ENCODE measurements around the gene SPATC1L.
"Not testable (repeated sequence)": the region's sequence is repeated elsewhere in the genome, so short reads cannot be mapped to it uniquely, and the experiment has no call there.

Gene SPATC1L

DNA sequence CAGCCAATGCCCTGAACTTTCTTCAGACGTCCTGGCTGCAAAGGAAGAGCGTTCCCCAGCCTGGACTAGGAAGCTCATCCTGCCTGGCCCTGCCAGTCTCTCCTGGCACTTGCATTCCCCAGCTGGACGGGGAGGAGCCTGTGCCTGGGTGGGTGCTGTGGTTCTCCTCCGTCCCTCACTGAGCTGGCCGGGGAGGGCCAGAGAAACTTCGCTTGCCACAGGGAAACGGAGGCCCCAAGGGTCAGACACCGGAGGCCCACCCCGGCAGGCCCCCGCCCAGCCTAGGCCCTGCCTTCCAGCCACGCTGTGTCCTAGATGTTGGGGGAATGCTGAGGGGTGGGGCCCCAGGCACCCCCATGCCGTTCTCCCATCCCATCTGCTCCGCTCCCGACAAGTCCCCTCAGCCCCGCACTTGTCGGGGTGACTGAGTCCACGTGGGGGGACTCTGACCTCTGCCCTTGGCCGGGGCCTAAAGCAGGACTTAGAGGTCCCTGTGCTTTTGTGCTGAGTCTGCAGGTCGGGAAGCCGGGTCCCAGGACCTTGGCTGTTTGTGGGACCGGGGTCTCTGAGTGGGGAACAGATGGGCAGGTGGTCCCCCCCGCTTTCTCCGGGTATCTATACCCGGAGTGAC, 33.7 kb downstream of the SPATC1L start:
- Histone ChIP-seq H3K27me3 (ENCODE audit: control insufficient read depth, insufficient read depth, low read length) (no peaks in the 10 kb centered on the region), H3K4me2 (ENCODE audit: low read length) (no peak overlapping the region), H3K9me3 (ENCODE audit: control insufficient read depth, low read length) (no peaks in the 10 kb centered on the region), H3K9ac (no peak overlapping the region), H3K4me3 (ENCODE audit: low read depth, low read length) (no peak overlapping the region), H3K4me1 (no peaks in the 10 kb centered on the region), H3K79me2 (no peaks in the 10 kb centered on the region), H3K27ac (no peak overlapping the region), H2AFZ (no peak overlapping the region), H3K36me3 (ENCODE audit: control insufficient read depth, insufficient read depth, low read length) (no peaks in the 10 kb centered on the region)
- TF ChIP-seq, protein P1, sequence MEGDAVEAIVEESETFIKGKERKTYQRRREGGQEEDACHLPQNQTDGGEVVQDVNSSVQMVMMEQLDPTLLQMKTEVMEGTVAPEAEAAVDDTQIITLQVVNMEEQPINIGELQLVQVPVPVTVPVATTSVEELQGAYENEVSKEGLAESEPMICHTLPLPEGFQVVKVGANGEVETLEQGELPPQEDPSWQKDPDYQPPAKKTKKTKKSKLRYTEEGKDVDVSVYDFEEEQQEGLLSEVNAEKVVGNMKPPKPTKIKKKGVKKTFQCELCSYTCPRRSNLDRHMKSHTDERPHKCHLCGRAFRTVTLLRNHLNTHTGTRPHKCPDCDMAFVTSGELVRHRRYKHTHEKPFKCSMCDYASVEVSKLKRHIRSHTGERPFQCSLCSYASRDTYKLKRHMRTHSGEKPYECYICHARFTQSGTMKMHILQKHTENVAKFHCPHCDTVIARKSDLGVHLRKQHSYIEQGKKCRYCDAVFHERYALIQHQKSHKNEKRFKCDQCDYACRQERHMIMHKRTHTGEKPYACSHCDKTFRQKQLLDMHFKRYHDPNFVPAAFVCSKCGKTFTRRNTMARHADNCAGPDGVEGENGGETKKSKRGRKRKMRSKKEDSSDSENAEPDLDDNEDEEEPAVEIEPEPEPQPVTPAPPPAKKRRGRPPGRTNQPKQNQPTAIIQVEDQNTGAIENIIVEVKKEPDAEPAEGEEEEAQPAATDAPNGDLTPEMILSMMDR (IDR thresholded peaks at IDR 0.05): no peak

DNA sequence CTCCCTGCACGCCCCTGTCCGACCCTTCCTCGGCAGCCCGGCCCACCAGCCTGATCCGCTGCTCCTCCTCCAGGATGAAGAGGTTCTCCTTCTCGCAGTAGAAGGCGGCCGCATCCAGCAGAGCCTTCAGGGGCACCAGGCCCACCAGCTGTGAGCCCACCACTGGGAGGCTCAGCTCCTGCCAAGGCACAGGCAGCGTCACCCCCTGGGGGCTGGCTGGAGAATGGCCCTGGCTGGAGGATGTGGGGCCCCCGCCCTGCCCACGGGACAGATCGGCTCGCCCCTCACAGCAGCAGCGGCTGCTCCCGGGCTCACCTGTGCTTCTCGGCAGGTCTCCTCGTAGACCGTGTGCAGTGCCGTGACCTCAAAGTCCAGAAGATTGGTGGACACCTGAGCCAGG, 34.2 kb downstream of the SPATC1L start:
- Histone ChIP-seq H3K79me2 (no peaks in the 10 kb centered on the region), H3K9ac (no peak overlapping the region), H3K9me3 (ENCODE audit: control insufficient read depth, low read length) (no peaks in the 10 kb centered on the region), H3K36me3 (ENCODE audit: control insufficient read depth, insufficient read depth, low read length) (no peaks in the 10 kb centered on the region), H3K4me3 (ENCODE audit: low read depth, low read length) (no peak overlapping the region), H3K4me2 (ENCODE audit: low read length) (no peak overlapping the region), H3K27ac (no peak overlapping the region), H3K4me1 (no peaks in the 10 kb centered on the region), H2AFZ (no peak overlapping the region), H3K27me3 (ENCODE audit: control insufficient read depth, insufficient read depth, low read length) (no peaks in the 10 kb centered on the region)
- TF ChIP-seq, protein P1 (IDR thresholded peaks at IDR 0.05): no peak

DNA sequence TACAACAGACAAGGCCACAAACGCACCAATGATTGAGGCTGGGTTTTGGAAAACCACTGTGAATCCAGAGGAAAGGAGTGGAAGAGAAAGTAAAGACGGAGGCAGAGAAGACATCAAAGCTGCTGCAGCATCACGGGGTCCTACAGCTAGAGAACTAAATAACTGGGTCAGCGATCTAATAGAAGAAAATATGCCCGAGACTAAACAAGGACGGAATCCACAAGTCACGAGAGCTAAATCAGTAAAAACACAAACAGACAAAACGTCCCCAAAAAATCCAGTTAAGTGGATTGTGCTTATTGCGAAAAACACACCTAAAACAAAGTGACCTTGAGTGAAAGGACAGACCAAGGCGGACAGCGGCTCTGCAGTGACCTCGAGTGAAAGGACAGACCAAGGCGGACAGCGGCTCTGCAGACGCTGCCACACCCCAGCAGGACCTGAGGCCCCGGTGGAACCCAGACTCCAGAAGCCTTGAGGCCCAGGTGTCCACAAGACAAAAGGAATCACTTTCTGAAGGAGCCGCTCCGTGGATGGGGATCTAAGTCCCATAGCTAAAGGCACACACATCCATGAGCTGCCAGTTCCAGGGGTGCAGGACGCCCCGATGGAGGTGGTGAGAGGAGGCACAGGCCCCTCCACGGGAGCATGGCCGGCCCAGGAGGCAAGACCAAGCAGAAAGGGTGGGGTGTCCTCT, 34.9 kb downstream of the SPATC1L start:
- H3K27ac ChIP-seq: no peak overlapping the region
- no peaks in the 10 kb centered on the region for H3K4me1 ChIP-seq
- no peak overlapping the region for H3K4me3 ChIP-seq (ENCODE audit: low read depth, low read length)
- H3K27me3 ChIP-seq (ENCODE audit: control insufficient read depth, insufficient read depth, low read length): no peaks in the 10 kb centered on the region
- H3K36me3 ChIP-seq (ENCODE audit: control insufficient read depth, insufficient read depth, low read length): no peaks in the 10 kb centered on the region
- H3K9me3 ChIP-seq (ENCODE audit: control insufficient read depth, low read length): no peaks in the 10 kb centered on the region
- TF ChIP-seq, protein P1 (IDR thresholded peaks at IDR 0.05): no peak
- H2AFZ ChIP-seq: no peak overlapping the region
- H3K4me2 ChIP-seq (ENCODE audit: low read length): no peak overlapping the region
- H3K79me2 ChIP-seq: no peaks in the 10 kb centered on the region
- no peak overlapping the region for H3K9ac ChIP-seq

DNA sequence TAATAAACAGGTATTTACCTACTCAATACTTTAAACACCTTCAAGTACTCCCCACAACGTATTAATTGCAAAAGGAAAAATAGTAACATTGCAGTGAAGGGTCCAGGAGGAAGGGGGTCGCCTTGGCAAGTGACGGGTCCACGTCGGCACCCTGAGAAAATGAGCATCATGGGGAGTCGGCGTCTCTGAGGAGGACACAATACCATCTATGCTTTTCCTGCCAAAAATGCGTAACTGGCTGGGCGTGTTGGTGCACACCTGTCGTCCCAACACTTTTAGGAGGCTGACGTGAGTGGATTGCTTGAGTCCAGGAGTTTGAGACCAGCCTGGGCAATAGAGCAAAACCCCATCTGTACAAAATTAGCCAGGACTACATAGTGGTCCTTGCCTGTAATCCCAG, 36.2 kb downstream of the SPATC1L start:
- Histone ChIP-seq H2AFZ (no peak overlapping the region), H3K79me2 (no peaks in the 10 kb centered on the region), H3K4me1 (no peaks in the 10 kb centered on the region), H3K36me3 (ENCODE audit: control insufficient read depth, insufficient read depth, low read length) (no peaks in the 10 kb centered on the region), H3K9ac (no peak overlapping the region), H3K4me3 (ENCODE audit: low read depth, low read length) (no peak overlapping the region), H3K4me2 (ENCODE audit: low read length) (no peak overlapping the region), H3K27me3 (ENCODE audit: control insufficient read depth, insufficient read depth, low read length) (no peaks in the 10 kb centered on the region), H3K27ac (no peak overlapping the region), H3K9me3 (ENCODE audit: control insufficient read depth, low read length) (no peaks in the 10 kb centered on the region)
- TF ChIP-seq, protein P1 (IDR thresholded peaks at IDR 0.05): no peak

DNA sequence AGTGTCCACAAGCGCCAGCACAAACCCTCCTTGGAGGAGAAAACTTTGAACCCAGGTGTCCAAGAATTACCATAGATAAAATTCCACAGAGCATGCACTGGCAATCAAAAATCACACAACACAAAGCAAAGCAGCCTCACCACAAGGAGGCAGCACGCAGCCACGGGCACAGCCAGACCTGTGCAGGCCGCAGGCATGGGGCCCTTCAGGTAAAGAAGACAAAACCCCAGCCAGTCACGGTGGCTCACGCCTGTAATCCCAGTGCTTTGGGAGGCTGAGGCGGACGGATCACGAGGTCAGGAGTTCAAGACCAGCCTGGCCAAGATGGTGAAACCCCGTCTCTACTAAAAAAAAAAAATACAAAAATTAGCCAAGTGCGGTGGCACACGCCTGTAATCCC, 36.8 kb downstream of the SPATC1L start:
- H3K4me1 ChIP-seq; H3K79me2 ChIP-seq; H3K9ac ChIP-seq; H3K27ac ChIP-seq; H3K9me3 ChIP-seq (ENCODE audit: control insufficient read depth, low read length); H3K4me3 ChIP-seq (ENCODE audit: low read depth, low read length); H3K4me2 ChIP-seq (ENCODE audit: low read length); H3K36me3 ChIP-seq (ENCODE audit: control insufficient read depth, insufficient read depth, low read length); H3K27me3 ChIP-seq (ENCODE audit: control insufficient read depth, insufficient read depth, low read length); H2AFZ ChIP-seq: not testable (repeated sequence)
